Measurements from ENCODE around the gene MAVS. TPM values are rescaled to one million over a fixed set of nuclear protein-coding genes. Genes with fewer than 3 reads are reported as not detected.

Gene MAVS
- total and polyA plus RNA-seq, 9 of the 15 experiments (the other 6 are each of a cell fraction or from before 2014, with no cell fraction given), result 1.6 to 22.0 (median 11.3) TPM

DNA sequence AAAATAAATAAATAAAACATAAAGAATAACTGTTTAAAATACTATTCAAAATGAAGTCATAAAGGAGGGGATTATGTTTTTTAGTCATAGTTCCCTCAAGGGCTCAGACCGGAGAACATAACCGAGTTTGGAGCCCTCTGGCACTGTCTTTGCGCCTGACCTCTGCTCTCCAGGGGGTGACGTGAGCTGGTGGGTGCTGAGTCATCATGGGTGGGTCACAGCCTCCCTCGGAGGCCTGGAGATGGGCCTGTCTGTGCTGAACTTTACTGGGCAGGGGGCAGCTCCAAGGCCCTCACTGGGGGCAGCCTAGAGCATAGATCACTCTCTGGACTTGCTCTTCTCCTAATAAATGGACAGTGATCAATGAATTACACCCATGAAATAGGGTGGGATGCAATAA, 3.1 kb upstream of the MAVS start (continued):
- TF ChIP-seq, protein P1, sequence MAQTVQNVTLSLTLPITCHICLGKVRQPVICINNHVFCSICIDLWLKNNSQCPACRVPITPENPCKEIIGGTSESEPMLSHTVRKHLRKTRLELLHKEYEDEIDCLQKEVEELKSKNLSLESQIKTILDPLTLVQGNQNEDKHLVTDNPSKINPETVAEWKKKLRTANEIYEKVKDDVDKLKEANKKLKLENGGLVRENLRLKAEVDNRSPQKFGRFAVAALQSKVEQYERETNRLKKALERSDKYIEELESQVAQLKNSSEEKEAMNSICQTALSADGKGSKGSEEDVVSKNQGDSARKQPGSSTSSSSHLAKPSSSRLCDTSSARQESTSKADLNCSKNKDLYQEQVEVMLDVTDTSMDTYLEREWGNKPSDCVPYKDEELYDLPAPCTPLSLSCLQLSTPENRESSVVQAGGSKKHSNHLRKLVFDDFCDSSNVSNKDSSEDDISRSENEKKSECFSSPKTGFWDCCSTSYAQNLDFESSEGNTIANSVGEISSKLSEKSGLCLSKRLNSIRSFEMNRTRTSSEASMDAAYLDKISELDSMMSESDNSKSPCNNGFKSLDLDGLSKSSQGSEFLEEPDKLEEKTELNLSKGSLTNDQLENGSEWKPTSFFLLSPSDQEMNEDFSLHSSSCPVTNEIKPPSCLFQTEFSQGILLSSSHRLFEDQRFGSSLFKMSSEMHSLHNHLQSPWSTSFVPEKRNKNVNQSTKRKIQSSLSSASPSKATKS (CRISPR knock-in tag; IDR thresholded peaks at IDR 0.05), result no peak
- TF ChIP-seq NCOR1 (IDR thresholded peaks at IDR 0.05), result peak; percentile 29; the same call in 1 of the 2 replicates
- TF ChIP-seq E2F3 (CRISPR knock-in tag; IDR thresholded peaks at IDR 0.05), result no peak
- no peak for TF ChIP-seq CHD1 (IDR thresholded peaks at IDR 0.05; ENCODE audit: low read length)
- TF ChIP-seq, protein P2, sequence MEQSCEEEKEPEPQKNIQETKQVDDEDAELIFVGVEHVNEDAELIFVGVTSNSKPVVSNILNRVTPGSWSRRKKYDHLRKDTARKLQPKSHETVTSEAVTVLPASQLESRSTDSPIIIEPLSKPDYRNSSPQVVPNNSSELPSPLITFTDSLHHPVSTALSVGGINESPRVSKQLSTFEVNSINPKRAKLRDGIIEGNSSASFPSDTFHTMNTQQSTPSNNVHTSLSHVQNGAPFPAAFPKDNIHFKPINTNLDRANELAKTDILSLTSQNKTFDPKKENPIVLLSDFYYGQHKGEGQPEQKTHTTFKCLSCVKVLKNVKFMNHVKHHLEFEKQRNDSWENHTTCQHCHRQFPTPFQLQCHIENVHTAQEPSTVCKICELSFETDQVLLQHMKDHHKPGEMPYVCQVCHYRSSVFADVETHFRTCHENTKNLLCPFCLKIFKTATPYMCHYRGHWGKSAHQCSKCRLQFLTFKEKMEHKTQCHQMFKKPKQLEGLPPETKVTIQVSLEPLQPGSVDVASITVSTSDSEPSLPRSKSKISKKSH (CRISPR knock-in tag; IDR thresholded peaks at IDR 0.05), result no peak
- TF ChIP-seq ZNF445 (CRISPR knock-in tag; IDR thresholded peaks at IDR 0.05; ENCODE audit: low read depth), result no peak
- no peak for TF ChIP-seq NR3C1 (CRISPR knock-in tag; IDR thresholded peaks at IDR 0.05)
- TF ChIP-seq KLF1 (tag; IDR thresholded peaks at IDR 0.05), result no peak
- TF ChIP-seq ZNF146 (CRISPR knock-in tag; IDR thresholded peaks at IDR 0.05; ENCODE audit: unreplicated experiment), result no peak
- TF ChIP-seq TCFL5 (CRISPR knock-in tag; conservative IDR thresholded peaks at IDR 0.05), result no peak
- no peak for TF ChIP-seq SREBF1 (IDR thresholded peaks at IDR 0.05; ENCODE audit: borderline replicate concordance, low read depth, low read length)
- TF ChIP-seq NCOA4 (IDR thresholded peaks at IDR 0.05; ENCODE audit: partially characterized antibody), result no peak
- TF ChIP-seq, protein P3, sequence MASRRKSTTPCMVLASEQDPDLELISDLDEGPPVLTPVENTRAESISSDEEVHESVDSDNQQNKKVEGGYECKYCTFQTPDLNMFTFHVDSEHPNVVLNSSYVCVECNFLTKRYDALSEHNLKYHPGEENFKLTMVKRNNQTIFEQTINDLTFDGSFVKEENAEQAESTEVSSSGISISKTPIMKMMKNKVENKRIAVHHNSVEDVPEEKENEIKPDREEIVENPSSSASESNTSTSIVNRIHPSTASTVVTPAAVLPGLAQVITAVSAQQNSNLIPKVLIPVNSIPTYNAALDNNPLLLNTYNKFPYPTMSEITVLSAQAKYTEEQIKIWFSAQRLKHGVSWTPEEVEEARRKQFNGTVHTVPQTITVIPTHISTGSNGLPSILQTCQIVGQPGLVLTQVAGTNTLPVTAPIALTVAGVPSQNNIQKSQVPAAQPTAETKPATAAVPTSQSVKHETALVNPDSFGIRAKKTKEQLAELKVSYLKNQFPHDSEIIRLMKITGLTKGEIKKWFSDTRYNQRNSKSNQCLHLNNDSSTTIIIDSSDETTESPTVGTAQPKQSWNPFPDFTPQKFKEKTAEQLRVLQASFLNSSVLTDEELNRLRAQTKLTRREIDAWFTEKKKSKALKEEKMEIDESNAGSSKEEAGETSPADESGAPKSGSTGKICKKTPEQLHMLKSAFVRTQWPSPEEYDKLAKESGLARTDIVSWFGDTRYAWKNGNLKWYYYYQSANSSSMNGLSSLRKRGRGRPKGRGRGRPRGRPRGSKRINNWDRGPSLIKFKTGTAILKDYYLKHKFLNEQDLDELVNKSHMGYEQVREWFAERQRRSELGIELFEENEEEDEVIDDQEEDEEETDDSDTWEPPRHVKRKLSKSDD (conservative IDR thresholded peaks at IDR 0.05; ENCODE audit: low read length), result no peak
- no peak for TF ChIP-seq ZNF217 (CRISPR knock-in tag; IDR thresholded peaks at IDR 0.05)
- TF ChIP-seq TOE1 (IDR thresholded peaks at IDR 0.05; ENCODE audit: borderline replicate concordance), result no peak
- TF ChIP-seq TOE1 (CRISPR knock-in tag; IDR thresholded peaks at IDR 0.05; ENCODE audit: borderline replicate concordance, low read depth), result no peak
- TF ChIP-seq HMG20A (CRISPR knock-in tag; conservative IDR thresholded peaks at IDR 0.05), result no peak
- no peak for TF ChIP-seq NR4A1 (CRISPR knock-in tag; IDR thresholded peaks at IDR 0.05)
- TF ChIP-seq NR4A1 (tag; IDR thresholded peaks at IDR 0.05), result no peak
- no peak for TF ChIP-seq CBFB (CRISPR knock-in tag; IDR thresholded peaks at IDR 0.05)
- TF ChIP-seq, protein P4, sequence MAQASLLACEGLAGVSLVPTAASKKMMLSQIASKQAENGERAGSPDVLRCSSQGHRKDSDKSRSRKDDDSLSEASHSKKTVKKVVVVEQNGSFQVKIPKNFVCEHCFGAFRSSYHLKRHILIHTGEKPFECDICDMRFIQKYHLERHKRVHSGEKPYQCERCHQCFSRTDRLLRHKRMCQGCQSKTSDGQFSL (CRISPR knock-in tag; IDR thresholded peaks at IDR 0.05), result no peak
- TF ChIP-seq, protein P4 (tag; IDR thresholded peaks at IDR 0.05), result no peak
- TF ChIP-seq SRSF1 (IDR thresholded peaks at IDR 0.05; ENCODE audit: low read depth, low read length), result no peak
- no peak for TF ChIP-seq FOXA3 (CRISPR knock-in tag; conservative IDR thresholded peaks at IDR 0.05 in 1 of 2, IDR thresholded peaks at IDR 0.05 in 1 of 2)
